DND-41 (cell line): Measurements from ENCODE around the gene NR6A1.

Experiments
- EZH2 ChIP-seq: IDR thresholded peaks from 3 replicates; pipeline ENCODE4 v1.6.1; 2012; ENCODE audit warnings: borderline replicate concordance, low read depth, mild to moderate bottlenecking, moderate library complexity, low read length, inconsistent platforms; ENCODE audit not compliant: severe bottlenecking
- TF ChIP-seq, protein P1 (sequence below): IDR thresholded peaks from 2 replicates; pipeline ENCODE4 v1.5.1; 2012; ENCODE audit warnings: borderline replicate concordance, low read length, moderate library complexity, mild to moderate bottlenecking; ENCODE audit not compliant: poor library complexity, severe bottlenecking; ENCODE audit errors: extremely low read depth

DNA sequence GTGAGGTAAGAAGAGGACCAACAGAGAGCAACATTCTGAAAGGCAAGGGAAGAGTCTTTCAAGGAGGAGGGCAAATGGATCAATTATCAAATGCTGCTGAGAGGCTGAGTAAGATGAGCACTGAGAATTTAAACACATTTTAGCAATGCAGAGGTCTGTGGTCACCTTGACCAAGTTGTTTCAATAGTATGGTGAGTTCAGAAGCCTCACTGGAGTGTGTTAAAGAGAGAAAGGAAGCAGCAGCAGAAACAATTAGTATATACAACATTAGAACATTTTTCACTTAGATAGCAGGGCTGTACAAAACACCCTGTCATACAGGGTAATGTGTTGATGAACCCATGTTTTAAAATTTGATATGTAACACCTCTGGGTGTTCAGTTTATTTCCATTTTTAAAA, 131.5 kb downstream of the NR6A1 start:
- TF ChIP-seq, protein P1, sequence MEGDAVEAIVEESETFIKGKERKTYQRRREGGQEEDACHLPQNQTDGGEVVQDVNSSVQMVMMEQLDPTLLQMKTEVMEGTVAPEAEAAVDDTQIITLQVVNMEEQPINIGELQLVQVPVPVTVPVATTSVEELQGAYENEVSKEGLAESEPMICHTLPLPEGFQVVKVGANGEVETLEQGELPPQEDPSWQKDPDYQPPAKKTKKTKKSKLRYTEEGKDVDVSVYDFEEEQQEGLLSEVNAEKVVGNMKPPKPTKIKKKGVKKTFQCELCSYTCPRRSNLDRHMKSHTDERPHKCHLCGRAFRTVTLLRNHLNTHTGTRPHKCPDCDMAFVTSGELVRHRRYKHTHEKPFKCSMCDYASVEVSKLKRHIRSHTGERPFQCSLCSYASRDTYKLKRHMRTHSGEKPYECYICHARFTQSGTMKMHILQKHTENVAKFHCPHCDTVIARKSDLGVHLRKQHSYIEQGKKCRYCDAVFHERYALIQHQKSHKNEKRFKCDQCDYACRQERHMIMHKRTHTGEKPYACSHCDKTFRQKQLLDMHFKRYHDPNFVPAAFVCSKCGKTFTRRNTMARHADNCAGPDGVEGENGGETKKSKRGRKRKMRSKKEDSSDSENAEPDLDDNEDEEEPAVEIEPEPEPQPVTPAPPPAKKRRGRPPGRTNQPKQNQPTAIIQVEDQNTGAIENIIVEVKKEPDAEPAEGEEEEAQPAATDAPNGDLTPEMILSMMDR, result no peak
- TF ChIP-seq EZH2, result no peak
